Left hindlimb (tissue), 1 donor: ENCODE results near the gene HDAC9.
A peak's percentile ranks its signal among the peaks of the same experiment; 100 is the strongest.

Experiments
- DNase-seq: peaks from one replicate; pipeline ENCODE4 v3.0.0-alpha.2; 2018

The HDAC9 gene

GRCh38 chr7:18798088-18798906 is 302.7 kb downstream of the HDAC9 start:
- no peak for DNase-seq

- DNase-seq, result no peak
Measured at GRCh38 chr7:18799899-18800298, 304.4 kb downstream of the HDAC9 start.

- no peak for DNase-seq
Measured at GRCh38 chr7:18803923-18804322, 308.4 kb downstream of the HDAC9 start.

GRCh38 chr7:18806177-18806576 is 310.6 kb downstream of the HDAC9 start:
- DNase-seq, result no peak

GRCh38 chr7:18808026-18808425 is 312.5 kb downstream of the HDAC9 start:
- DNase-seq, result no peak

- DNase-seq, result no peak
Measured at GRCh38 chr7:18815261-18815960, 319.9 kb downstream of the HDAC9 start.

GRCh38 chr7:18820981-18821380 is 325.4 kb downstream of the HDAC9 start:
- no peak for DNase-seq

- no peak for DNase-seq
Measured at GRCh38 chr7:18821554-18821953, 326.0 kb downstream of the HDAC9 start.

- no peak for DNase-seq
Measured at GRCh38 chr7:18824157-18824556, 328.6 kb downstream of the HDAC9 start.

- peak; percentile 50 for DNase-seq
Measured at GRCh38 chr7:18828260-18828993, 332.9 kb downstream of the HDAC9 start.

GRCh38 chr7:18828994-18829857 is 333.7 kb downstream of the HDAC9 start:
- peak; percentile 53 for DNase-seq

GRCh38 chr7:18829858-18830285 is 334.3 kb downstream of the HDAC9 start:
- DNase-seq, result peak; percentile 36

GRCh38 chr7:18831419-18831818 is 335.9 kb downstream of the HDAC9 start:
- peak; percentile 53 for DNase-seq

- no peak for DNase-seq
Measured at GRCh38 chr7:18831943-18832342, 336.4 kb downstream of the HDAC9 start.

- DNase-seq, result no peak
Measured at GRCh38 chr7:18834577-18834976, 339.0 kb downstream of the HDAC9 start.

GRCh38 chr7:18835001-18835690 is 339.6 kb downstream of the HDAC9 start:
- DNase-seq, result no peak

GRCh38 chr7:18843979-18844378 is 348.4 kb downstream of the HDAC9 start:
- DNase-seq, result no peak

- DNase-seq, result no peak
Measured at GRCh38 chr7:18844735-18845134, 349.2 kb downstream of the HDAC9 start.

GRCh38 chr7:18845700-18846099 is 350.2 kb downstream of the HDAC9 start:
- DNase-seq, result no peak

- no peak for DNase-seq
Measured at GRCh38 chr7:18846765-18847215, 351.2 kb downstream of the HDAC9 start.

GRCh38 chr7:18849130-18849529 is 353.6 kb downstream of the HDAC9 start:
- DNase-seq, result no peak

GRCh38 chr7:18855796-18856195 is 360.2 kb downstream of the HDAC9 start:
- DNase-seq, result no peak
